ENCODE measurements around the gene PRRG2.
"Not testable (repeated sequence)": the region's sequence is repeated elsewhere in the genome, so short reads cannot be mapped to it uniquely, and the experiment has no call there.

Gene PRRG2

GRCh38 chr19:49616532-49616931 is 35.4 kb downstream of the PRRG2 start:
- H3K4me3 ChIP-seq (ENCODE audit: control insufficient read depth in 1 of 7, extremely low read depth in 1 of 7, insufficient read depth in 4 of 7, low read depth in 2 of 7, low read length in 6 of 7) = no peak overlapping the region
- POLR2A ChIA-PET = no interaction called here
- peaks cover 0 to 11% (median 4%) of the 10 kb centered on the region in 5 experiments for H3K9me3 ChIP-seq (ENCODE audit: control extremely low read depth in 1 of 5, control insufficient read depth in 4 of 5, insufficient read depth in 2 of 5, low read depth in 1 of 5, low read length in 4 of 5)
- no peaks in the 10 kb centered on the region for H3K27me3 ChIP-seq (replicated peaks in 2 of 5; ENCODE audit: control insufficient read depth in 4 of 5, insufficient read depth in 5 of 5, low read length in 4 of 5)
- no peak for DNase-seq
- 93% methylated on average over 3 of the region's 7 CpGs for WGBS (ENCODE audit: insufficient coverage)
- peaks cover 8 to 70% (median 54%) of the 10 kb centered on the region in 4 experiments for H3K36me3 ChIP-seq (ENCODE audit: control insufficient read depth in 4 of 4, insufficient read depth in 4 of 4, low read length in 3 of 4)
- no peaks in the 10 kb centered on the region for H3K4me1 ChIP-seq (ENCODE audit: control extremely low read depth in 1 of 4, control insufficient read depth in 4 of 4, insufficient read depth in 4 of 4, low read length in 3 of 4)
- no peak overlapping the region for H3K27ac ChIP-seq (ENCODE audit: insufficient read depth in 1 of 2, low read depth in 1 of 2, low read length in 2 of 2, poor library complexity in 1 of 2, severe bottlenecking in 2 of 2)
- CTCF ChIA-PET = interaction anchor here (1.0 kb wide), 1 partner anchor 62 kb away, joined by 3 read pairs; no protein-coding TSS in a partner anchor

- 90% methylated on average over 4 of the region's 7 CpGs for WGBS (ENCODE audit: insufficient coverage)
- no peak for DNase-seq
- Histone ChIP-seq H3K4me3 (ENCODE audit: control insufficient read depth in 1 of 7, extremely low read depth in 1 of 7, insufficient read depth in 4 of 7, low read depth in 2 of 7, low read length in 6 of 7) (no peak overlapping the region), H3K36me3 (ENCODE audit: control insufficient read depth in 4 of 4, insufficient read depth in 4 of 4, low read length in 3 of 4) (peaks cover 8 to 74% (median 58%) of the 10 kb centered on the region in 4 experiments), H3K27me3 (replicated peaks in 2 of 5; ENCODE audit: control insufficient read depth in 4 of 5, insufficient read depth in 5 of 5, low read length in 4 of 5) (no peaks in the 10 kb centered on the region), H3K4me1 (ENCODE audit: control extremely low read depth in 1 of 4, control insufficient read depth in 4 of 4, insufficient read depth in 4 of 4, low read length in 3 of 4) (no peaks in the 10 kb centered on the region), H3K27ac (ENCODE audit: insufficient read depth in 1 of 2, low read depth in 1 of 2, low read length in 2 of 2, poor library complexity in 1 of 2, severe bottlenecking in 2 of 2) (no peak overlapping the region), H3K9me3 (ENCODE audit: control extremely low read depth in 1 of 5, control insufficient read depth in 4 of 5, insufficient read depth in 2 of 5, low read depth in 1 of 5, low read length in 4 of 5) (peaks cover 0 to 11% (median 4%) of the 10 kb centered on the region in 5 experiments)
- POLR2A ChIA-PET = no interaction called here
- CTCF ChIA-PET = interaction anchor here (0.6 to 1.0 kb wide), 2 partner anchors 24 to 62 kb away, joined by 3 read pairs; no protein-coding TSS in a partner anchor
Observed at GRCh38 chr19:49616945-49617344, 35.8 kb downstream of the PRRG2 start.

GRCh38 chr19:49617860-49618259 is 36.7 kb downstream of the PRRG2 start:
- peaks cover 0 to 11% (median 4%) of the 10 kb centered on the region in 5 experiments for H3K9me3 ChIP-seq (ENCODE audit: control extremely low read depth in 1 of 5, control insufficient read depth in 4 of 5, insufficient read depth in 2 of 5, low read depth in 1 of 5, low read length in 4 of 5)
- not testable (repeated sequence) for H3K4me1 ChIP-seq (ENCODE audit: control extremely low read depth in 1 of 4, control insufficient read depth in 4 of 4, insufficient read depth in 4 of 4, low read length in 3 of 4); H3K27ac ChIP-seq (ENCODE audit: insufficient read depth in 1 of 2, low read depth in 1 of 2, low read length in 2 of 2, poor library complexity in 1 of 2, severe bottlenecking in 2 of 2); H3K4me3 ChIP-seq (ENCODE audit: control insufficient read depth in 1 of 7, extremely low read depth in 1 of 7, insufficient read depth in 4 of 7, low read depth in 2 of 7, low read length in 6 of 7); H3K27me3 ChIP-seq (replicated peaks in 2 of 5; ENCODE audit: control insufficient read depth in 4 of 5, insufficient read depth in 5 of 5, low read length in 4 of 5); DNase-seq
- H3K36me3 ChIP-seq (ENCODE audit: control insufficient read depth in 4 of 4, insufficient read depth in 4 of 4, low read length in 3 of 4) = peaks cover 8 to 79% (median 54%) of the 10 kb centered on the region in 4 experiments
- CTCF ChIA-PET = interaction anchor here (0.8 kb wide), 1 partner anchor 114 kb away, joined by 3 read pairs; no protein-coding TSS in a partner anchor
- POLR2A ChIA-PET = interaction anchor here (0.7 kb wide), 1 partner anchor 135 kb away, joined by 3 read pairs; no protein-coding TSS in a partner anchor
- WGBS (ENCODE audit: insufficient coverage) = 98% methylated on average over 13 of the region's 13 CpGs

GRCh38 chr19:49624967-49625910 is 44.1 kb downstream of the PRRG2 start:
- POLR2A ChIA-PET = no interaction called here
- peaks cover 0 to 60% (median 29%) of the 10 kb centered on the region in 4 experiments for H3K36me3 ChIP-seq (ENCODE audit: control insufficient read depth in 4 of 4, insufficient read depth in 4 of 4, low read length in 3 of 4)
- H3K9me3 ChIP-seq (ENCODE audit: control extremely low read depth in 1 of 5, control insufficient read depth in 4 of 5, insufficient read depth in 2 of 5, low read depth in 1 of 5, low read length in 4 of 5) = no peaks in the 10 kb centered on the region
- no peaks in the 10 kb centered on the region for H3K27me3 ChIP-seq (replicated peaks in 2 of 5; ENCODE audit: control insufficient read depth in 4 of 5, insufficient read depth in 5 of 5, low read length in 4 of 5)
- no peak for DNase-seq
- 95% methylated on average over 18 of the region's 27 CpGs for WGBS (ENCODE audit: insufficient coverage)
- H3K4me1 ChIP-seq (ENCODE audit: control extremely low read depth in 1 of 4, control insufficient read depth in 4 of 4, insufficient read depth in 4 of 4, low read length in 3 of 4) = no peaks in the 10 kb centered on the region
- CTCF ChIA-PET = interaction anchor here (0.6 to 1.0 kb wide), 2 partner anchors 14 to 21 kb away, joined by 3 to 4 read pairs; no protein-coding TSS in a partner anchor
- no peak overlapping the region for H3K4me3 ChIP-seq (ENCODE audit: control insufficient read depth in 1 of 7, extremely low read depth in 1 of 7, insufficient read depth in 4 of 7, low read depth in 2 of 7, low read length in 6 of 7)
- no peak overlapping the region for H3K27ac ChIP-seq (ENCODE audit: insufficient read depth in 1 of 2, low read depth in 1 of 2, low read length in 2 of 2, poor library complexity in 1 of 2, severe bottlenecking in 2 of 2)

GRCh38 chr19:49626226-49626625 is 45.1 kb downstream of the PRRG2 start:
- WGBS (ENCODE audit: insufficient coverage) = 99% methylated on average over 6 of the region's 11 CpGs
- ChIA-PET POLR2A (no interaction called here), CTCF (no interaction called here)
- Histone ChIP-seq H3K4me3 (ENCODE audit: control insufficient read depth in 1 of 7, extremely low read depth in 1 of 7, insufficient read depth in 4 of 7, low read depth in 2 of 7, low read length in 6 of 7) (no peak overlapping the region), H3K9me3 (ENCODE audit: control extremely low read depth in 1 of 5, control insufficient read depth in 4 of 5, insufficient read depth in 2 of 5, low read depth in 1 of 5, low read length in 4 of 5) (no peaks in the 10 kb centered on the region), H3K4me1 (ENCODE audit: control extremely low read depth in 1 of 4, control insufficient read depth in 4 of 4, insufficient read depth in 4 of 4, low read length in 3 of 4) (peaks cover 0 to 4% (median 0%) of the 10 kb centered on the region in 4 experiments), H3K27ac (ENCODE audit: insufficient read depth in 1 of 2, low read depth in 1 of 2, low read length in 2 of 2, poor library complexity in 1 of 2, severe bottlenecking in 2 of 2) (peak overlapping the region in 1 of 2 experiments; percentile 43), H3K27me3 (replicated peaks in 2 of 5; ENCODE audit: control insufficient read depth in 4 of 5, insufficient read depth in 5 of 5, low read length in 4 of 5) (no peaks in the 10 kb centered on the region), H3K36me3 (ENCODE audit: control insufficient read depth in 4 of 4, insufficient read depth in 4 of 4, low read length in 3 of 4) (peaks cover 0 to 55% (median 28%) of the 10 kb centered on the region in 4 experiments)
- DNase-seq = no peak

- H3K36me3 ChIP-seq (ENCODE audit: control insufficient read depth in 4 of 4, insufficient read depth in 4 of 4, low read length in 3 of 4) = peaks cover 0 to 36% (median 17%) of the 10 kb centered on the region in 4 experiments
- H3K27ac ChIP-seq (ENCODE audit: insufficient read depth in 1 of 2, low read depth in 1 of 2, low read length in 2 of 2, poor library complexity in 1 of 2, severe bottlenecking in 2 of 2) = no peak overlapping the region
- no peaks in the 10 kb centered on the region for H3K9me3 ChIP-seq (ENCODE audit: control extremely low read depth in 1 of 5, control insufficient read depth in 4 of 5, insufficient read depth in 2 of 5, low read depth in 1 of 5, low read length in 4 of 5)
- CTCF ChIA-PET = no interaction called here
- no peak for DNase-seq
- POLR2A ChIA-PET = no interaction called here
- H3K27me3 ChIP-seq (replicated peaks in 2 of 5; ENCODE audit: control insufficient read depth in 4 of 5, insufficient read depth in 5 of 5, low read length in 4 of 5) = no peaks in the 10 kb centered on the region
- peaks cover 0 to 4% (median 0%) of the 10 kb centered on the region in 4 experiments for H3K4me1 ChIP-seq (ENCODE audit: control extremely low read depth in 1 of 4, control insufficient read depth in 4 of 4, insufficient read depth in 4 of 4, low read length in 3 of 4)
- no peak overlapping the region for H3K4me3 ChIP-seq (ENCODE audit: control insufficient read depth in 1 of 7, extremely low read depth in 1 of 7, insufficient read depth in 4 of 7, low read depth in 2 of 7, low read length in 6 of 7)
- 98% methylated on average over 8 of the region's 9 CpGs for WGBS (ENCODE audit: insufficient coverage)
Observed at GRCh38 chr19:49629659-49630058, 48.5 kb downstream of the PRRG2 start.

All from common myeloid progenitor, CD34-positive (primary cell).